Mesothelial cell of epicardium (in vitro differentiated cells): ENCODE results near the gene POLD3. TPM values are rescaled to one million over a fixed set of nuclear protein-coding genes. Genes with fewer than 3 reads are reported as not detected.

ENCODE experiments used
- DNase-seq, 2 experiments: peaks; one replicate each; pipeline ENCODE4 v3.0.0; 2021; ENCODE audit warnings: low spot score in 2 of 2; ENCODE audit not compliant: unreplicated experiment in 2 of 2
- H3K27ac Mint-ChIP-seq: 2 replicates; pipeline ENCODE4 v1.8.0; 2021; ENCODE audit warnings: mixed read lengths
- H3K27me3 Mint-ChIP-seq: 2 replicates; pipeline ENCODE4 v1.8.0; 2021; ENCODE audit warnings: low read depth, mixed read lengths
- H3K36me3 Mint-ChIP-seq: 2 replicates; pipeline ENCODE4 v1.8.0; 2021; ENCODE audit warnings: mixed read lengths
- H3K4me1 Mint-ChIP-seq: 2 replicates; pipeline ENCODE4 v1.8.0; 2021; ENCODE audit warnings: mixed read lengths
- H3K4me3 Mint-ChIP-seq: 2 replicates; pipeline ENCODE4 v1.8.0; 2021; ENCODE audit warnings: mild to moderate bottlenecking, moderate library complexity, mixed read lengths
- H3K9me3 Mint-ChIP-seq: 2 replicates; pipeline ENCODE4 v1.8.0; 2021; ENCODE audit warnings: mixed read lengths
- CTCF ChIP-seq: fragments of 200-600 bp; sonication (generic); IDR thresholded peaks from one replicate; pipeline ENCODE4 v1.5.0; 2021; ENCODE audit warnings: antibody characterized with exemption; ENCODE audit not compliant: unreplicated experiment
- total RNA-seq: library from RNA; stranded (reverse); gene quantifications from 3 replicates; pipeline ENCODE4 v1.2.1, GENCODE V29; 2021

POLD3 gene
- total RNA-seq, 1 donor from 2014 or later, result 21.7 TPM

- Mint-ChIP-seq H3K4me1 (peaks cover 14% of the 10 kb centered on the region), H3K27ac (no peak overlapping the region), H3K9me3 (no peaks in the 10 kb centered on the region), H3K4me3 (no peak overlapping the region), H3K27me3 (no peaks in the 10 kb centered on the region), H3K36me3 (peaks cover 8% of the 10 kb centered on the region)
- TF ChIP-seq CTCF, result no peak
- DNase-seq, result no peak
Measured at GRCh38 chr11:74639533-74639932, 47.2 kb downstream of the POLD3 start.

GRCh38 chr11:74641289-74641688 lies 48.9 kb downstream of the POLD3 start:
- Mint-ChIP-seq H3K9me3 (no peaks in the 10 kb centered on the region), H3K4me1 (peaks cover 14% of the 10 kb centered on the region), H3K27ac (peak overlapping the region; percentile 57), H3K36me3 (peaks cover 5% of the 10 kb centered on the region), H3K27me3 (no peaks in the 10 kb centered on the region), H3K4me3 (peak overlapping the region; percentile 7)
- TF ChIP-seq CTCF, result no peak
- DNase-seq, result no peak

- H3K36me3 Mint-ChIP-seq, result peaks cover 5% of the 10 kb centered on the region
- DNase-seq, result no peak
- H3K9me3 Mint-ChIP-seq, result no peaks in the 10 kb centered on the region
- no peaks in the 10 kb centered on the region for H3K27me3 Mint-ChIP-seq
- H3K27ac Mint-ChIP-seq, result peak overlapping the region; percentile 57
- H3K4me1 Mint-ChIP-seq, result peaks cover 14% of the 10 kb centered on the region
- no peak for TF ChIP-seq CTCF
- no peak overlapping the region for H3K4me3 Mint-ChIP-seq
Measured at GRCh38 chr11:74641905-74642304, 49.5 kb downstream of the POLD3 start.

GRCh38 chr11:74642912-74643311 lies 50.5 kb downstream of the POLD3 start:
- peaks cover 14% of the 10 kb centered on the region for H3K4me1 Mint-ChIP-seq
- TF ChIP-seq CTCF, result no peak
- H3K4me3 Mint-ChIP-seq, result no peak overlapping the region
- H3K36me3 Mint-ChIP-seq, result peaks cover 5% of the 10 kb centered on the region
- H3K27ac Mint-ChIP-seq, result no peak overlapping the region
- no peak for DNase-seq
- no peaks in the 10 kb centered on the region for H3K27me3 Mint-ChIP-seq
- H3K9me3 Mint-ChIP-seq, result no peaks in the 10 kb centered on the region

- H3K9me3 Mint-ChIP-seq, result no peaks in the 10 kb centered on the region
- peaks cover 5% of the 10 kb centered on the region for H3K36me3 Mint-ChIP-seq
- no peak for TF ChIP-seq CTCF
- no peak overlapping the region for H3K4me3 Mint-ChIP-seq
- DNase-seq, result no peak
- H3K27ac Mint-ChIP-seq, result no peak overlapping the region
- H3K27me3 Mint-ChIP-seq, result no peaks in the 10 kb centered on the region
- H3K4me1 Mint-ChIP-seq, result peaks cover 14% of the 10 kb centered on the region
Measured at GRCh38 chr11:74644081-74644480, 51.7 kb downstream of the POLD3 start.

- Mint-ChIP-seq H3K27me3 (no peaks in the 10 kb centered on the region), H3K4me3 (no peak overlapping the region), H3K27ac (no peak overlapping the region), H3K4me1 (peaks cover 11% of the 10 kb centered on the region), H3K36me3 (peaks cover 7% of the 10 kb centered on the region), H3K9me3 (no peaks in the 10 kb centered on the region)
- no peak for DNase-seq
- no peak for TF ChIP-seq CTCF
Measured at GRCh38 chr11:74646215-74646614, 53.8 kb downstream of the POLD3 start.
